A549 (cell line): Measurements from ENCODE around the gene UNC119B.

Experiments
- BHLHE40 ChIP-seq: IDR thresholded peaks from 2 replicates; pipeline ENCODE4 v1.6.1; 2012; ENCODE audit warnings: low read depth, low read length, inconsistent platforms
- CTCF ChIP-seq: fragments of >200 bp; sonication (Bioruptor Twin); formaldehyde crosslinking; IDR thresholded peaks from 3 replicates; pipeline ENCODE4 v1.5.1; 2016
- EP300 ChIP-seq, 2 experiments: fragments of >200 bp; sonication (Bioruptor Twin); formaldehyde crosslinking; IDR thresholded peaks; 2 replicates in 1 of 2; 3 replicates in 1 of 2; pipeline ENCODE4 v1.6.1; 2016 to 2017
- POLR2A ChIP-seq: IDR thresholded peaks from 2 replicates; pipeline ENCODE4 v1.6.1; 2012; ENCODE audit warnings: mild to moderate bottlenecking, low read length
- RAD21 ChIP-seq, 2 experiments: fragments of >200 bp in 1 of 2; sonication (Bioruptor Twin) in 1 of 2; formaldehyde crosslinking in 1 of 2; IDR thresholded peaks in 1 of 2; conservative IDR thresholded peaks in 1 of 2; 2 replicates in 1 of 2; 3 replicates in 1 of 2; pipeline ENCODE4 v1.6.1; 2012 to 2018; ENCODE audit warnings: inconsistent platforms in 1 of 2
- SREBF2 ChIP-seq: fragments of 450-650 bp; IDR thresholded peaks from 2 replicates; pipeline ENCODE4 v1.6.1; 2014; ENCODE audit warnings: mild to moderate bottlenecking, moderate library complexity
- TP53 ChIP-seq: fragments of 250-450 bp; sonication (Bioruptor Pico); IDR thresholded peaks from 2 replicates; pipeline ENCODE4 v1.5.0; 2021; ENCODE audit warnings: mild to moderate bottlenecking, moderate library complexity

- TF ChIP-seq POLR2A: no peak
- no peak for TF ChIP-seq CTCF
- no peak for TF ChIP-seq TP53
- TF ChIP-seq EP300 (IDR thresholded peaks at IDR 0.05): no peak
- TF ChIP-seq BHLHE40: no peak
- no peak for TF ChIP-seq SREBF2
- TF ChIP-seq RAD21 (conservative IDR thresholded peaks at IDR 0.05 in 1 of 2, IDR thresholded peaks at IDR 0.05 in 1 of 2): no peak
These were observed 50.3 kb downstream of the UNC119B start for GRCh38 chr12:120760349-120761254.
